Bronchial epithelial cell (primary cell): ENCODE data around the gene NT5M. TPM values are rescaled to one million over a fixed set of nuclear protein-coding genes. Genes with fewer than 3 reads are reported as not detected.

Experiments used
- DNase-seq: peaks from one replicate; pipeline ENCODE4 v3.0.0-alpha.2; 2010; ENCODE audit warnings: low read depth
- FAIRE-seq: peaks from 2 replicates; lab custom pipeline; 2011; peaks lifted over from hg19 to GRCh38; lab: Jason Lieb, UNC
- H3K27me3 ChIP-seq: 2 replicates; pipeline ENCODE4 v1.5.1; 2011; ENCODE audit warnings: low read length; ENCODE audit not compliant: control insufficient read depth, insufficient read depth
- H3K36me3 ChIP-seq: 2 replicates; pipeline ENCODE4 v1.5.1; 2011; ENCODE audit warnings: low read length; ENCODE audit not compliant: control insufficient read depth, insufficient read depth
- H3K4me3 ChIP-seq: 2 replicates; pipeline ENCODE4 v1.5.1; 2011; ENCODE audit warnings: mild to moderate bottlenecking, low read depth, low read length, control low read depth
- total RNA-seq: library from RNA; depleted of rRNA; stranded (reverse); fragments of >200 nt; gene quantifications from 2 replicates; pipeline ENCODE4 v1.2.1, GENCODE V29; 2014
- TF ChIP-seq, protein P1 (sequence below): IDR thresholded peaks from 2 replicates; pipeline ENCODE4 v1.5.1; 2011; ENCODE audit warnings: mild to moderate bottlenecking, moderate library complexity, low read length, control low read depth, inconsistent platforms; ENCODE audit not compliant: insufficient read depth, severe bottlenecking

The NT5M gene
- total RNA-seq, 1 donor from 2014 or later: 0.79 TPM

DNA sequence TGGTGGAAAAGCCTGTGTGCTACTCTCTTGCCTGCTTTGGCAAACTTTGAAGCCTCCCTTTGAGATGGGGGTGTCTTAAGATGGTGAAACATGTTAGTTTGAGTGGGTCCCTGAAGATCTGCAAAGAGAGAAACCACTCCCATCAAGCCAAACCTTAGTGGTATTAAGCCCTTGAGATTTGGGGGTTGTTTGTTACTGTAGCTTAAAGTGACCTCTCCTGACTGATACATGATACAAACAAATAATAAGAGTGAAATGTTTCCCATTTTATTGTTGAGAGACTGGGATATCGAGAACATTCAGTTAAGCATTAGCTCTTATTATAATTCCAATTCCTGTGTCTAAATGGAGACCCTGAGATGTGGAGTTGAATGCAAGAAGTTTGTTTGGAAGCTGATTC lies 63.1 kb downstream of the NT5M start:
- TF ChIP-seq, protein P1, sequence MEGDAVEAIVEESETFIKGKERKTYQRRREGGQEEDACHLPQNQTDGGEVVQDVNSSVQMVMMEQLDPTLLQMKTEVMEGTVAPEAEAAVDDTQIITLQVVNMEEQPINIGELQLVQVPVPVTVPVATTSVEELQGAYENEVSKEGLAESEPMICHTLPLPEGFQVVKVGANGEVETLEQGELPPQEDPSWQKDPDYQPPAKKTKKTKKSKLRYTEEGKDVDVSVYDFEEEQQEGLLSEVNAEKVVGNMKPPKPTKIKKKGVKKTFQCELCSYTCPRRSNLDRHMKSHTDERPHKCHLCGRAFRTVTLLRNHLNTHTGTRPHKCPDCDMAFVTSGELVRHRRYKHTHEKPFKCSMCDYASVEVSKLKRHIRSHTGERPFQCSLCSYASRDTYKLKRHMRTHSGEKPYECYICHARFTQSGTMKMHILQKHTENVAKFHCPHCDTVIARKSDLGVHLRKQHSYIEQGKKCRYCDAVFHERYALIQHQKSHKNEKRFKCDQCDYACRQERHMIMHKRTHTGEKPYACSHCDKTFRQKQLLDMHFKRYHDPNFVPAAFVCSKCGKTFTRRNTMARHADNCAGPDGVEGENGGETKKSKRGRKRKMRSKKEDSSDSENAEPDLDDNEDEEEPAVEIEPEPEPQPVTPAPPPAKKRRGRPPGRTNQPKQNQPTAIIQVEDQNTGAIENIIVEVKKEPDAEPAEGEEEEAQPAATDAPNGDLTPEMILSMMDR: no peak
- peaks cover 8% of the 10 kb centered on the region for H3K27me3 ChIP-seq
- DNase-seq (no peak), FAIRE-seq (no peak)
- H3K36me3 ChIP-seq: no peaks in the 10 kb centered on the region
- no peak overlapping the region for H3K4me3 ChIP-seq

DNA sequence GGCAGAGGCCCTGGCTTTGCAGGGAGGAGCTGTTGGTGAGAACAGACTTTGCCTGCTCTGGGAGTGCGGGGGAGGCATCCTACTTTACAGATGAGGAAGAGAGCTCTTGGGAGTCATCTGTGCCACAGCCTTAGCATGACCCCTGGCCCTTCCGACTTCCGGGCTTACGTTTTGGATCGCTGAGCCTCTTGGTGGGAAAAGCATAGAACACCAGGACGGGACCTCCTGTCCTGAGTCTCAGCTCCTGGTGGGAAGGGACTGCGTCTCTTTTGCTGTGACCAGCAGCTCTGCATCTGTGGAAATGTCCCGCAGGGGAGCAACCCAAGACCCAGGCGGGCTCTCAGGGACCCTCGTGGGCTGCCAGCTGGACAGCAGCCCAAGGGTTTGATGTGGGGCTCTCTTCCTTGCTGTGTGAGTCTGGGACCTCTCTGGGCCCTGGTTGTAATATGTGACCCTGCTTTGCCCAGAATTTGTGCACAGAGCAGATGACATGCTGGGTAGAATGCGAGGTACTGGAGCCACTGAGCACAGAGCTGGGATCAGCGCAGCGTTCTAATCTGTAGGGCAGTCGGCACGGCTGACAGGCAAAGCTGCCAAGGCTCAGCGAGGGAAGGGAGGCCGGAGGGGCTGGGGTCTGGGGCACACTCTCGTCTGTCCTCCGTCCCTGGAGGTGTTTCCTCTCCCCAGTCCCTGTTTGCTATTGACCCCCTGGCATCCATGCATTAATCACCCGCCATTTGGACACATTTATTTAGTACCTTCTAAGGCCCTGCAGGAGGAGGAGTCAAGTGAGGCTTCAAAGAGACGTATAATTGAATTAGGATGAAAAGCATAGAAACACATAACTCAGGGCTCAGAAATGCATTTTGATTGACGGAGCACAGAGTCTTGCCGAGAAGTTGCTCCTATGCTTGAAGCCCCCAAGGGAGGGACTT lies 64.0 kb downstream of the NT5M start:
- Histone ChIP-seq H3K27me3 (peaks cover 8% of the 10 kb centered on the region), H3K36me3 (no peaks in the 10 kb centered on the region), H3K4me3 (no peak overlapping the region)
- FAIRE-seq (no peak), DNase-seq (no peak)
- TF ChIP-seq, protein P1: no peak

DNA sequence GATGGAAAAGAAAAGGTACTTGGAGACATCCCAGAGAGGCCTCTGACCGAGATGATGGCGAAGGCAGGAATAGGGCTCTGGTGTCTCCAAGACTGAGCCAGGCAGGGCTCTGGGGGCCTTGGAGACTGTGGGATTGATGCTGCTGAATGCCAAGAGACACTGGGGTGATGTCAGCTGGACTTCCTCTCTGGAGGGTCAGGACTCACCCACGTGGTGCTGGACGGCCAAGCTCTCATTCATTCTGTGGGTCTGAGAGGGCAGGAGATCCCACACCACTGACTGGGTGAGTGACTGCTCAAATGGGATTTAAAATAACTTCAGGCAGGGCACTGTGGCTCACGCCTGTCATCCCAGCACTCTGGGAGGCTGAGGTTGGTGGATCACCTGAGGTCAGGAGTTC lies 64.8 kb downstream of the NT5M start:
- TF ChIP-seq, protein P1: no peak
- no peak overlapping the region for H3K4me3 ChIP-seq
- no peak for DNase-seq
- peaks cover 8% of the 10 kb centered on the region for H3K27me3 ChIP-seq
- FAIRE-seq: no peak
- H3K36me3 ChIP-seq: no peaks in the 10 kb centered on the region

DNA sequence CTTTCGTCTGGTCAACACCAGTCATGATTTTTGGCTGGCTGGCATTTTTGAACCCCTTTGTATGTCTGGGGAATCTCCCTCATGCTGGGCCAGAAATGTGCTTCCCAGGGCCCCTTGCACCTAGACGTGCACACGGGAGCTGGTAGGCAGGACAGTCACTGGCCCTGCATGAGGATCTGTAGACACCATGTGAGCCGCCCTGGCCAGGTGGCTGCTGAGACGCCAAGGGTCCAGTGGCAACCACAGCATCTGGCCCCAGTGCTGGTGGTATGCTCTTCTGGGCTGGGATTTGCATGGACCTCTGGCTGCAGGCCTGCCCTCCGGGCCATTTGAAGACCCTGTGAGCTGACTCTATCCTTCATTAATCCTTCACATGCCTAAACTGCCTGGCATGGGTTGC lies 67.5 kb downstream of the NT5M start:
- FAIRE-seq (no peak), DNase-seq (no peak)
- Histone ChIP-seq H3K4me3 (no peak overlapping the region), H3K27me3 (peaks cover 8% of the 10 kb centered on the region), H3K36me3 (no peaks in the 10 kb centered on the region)
- TF ChIP-seq, protein P1: no peak

DNA sequence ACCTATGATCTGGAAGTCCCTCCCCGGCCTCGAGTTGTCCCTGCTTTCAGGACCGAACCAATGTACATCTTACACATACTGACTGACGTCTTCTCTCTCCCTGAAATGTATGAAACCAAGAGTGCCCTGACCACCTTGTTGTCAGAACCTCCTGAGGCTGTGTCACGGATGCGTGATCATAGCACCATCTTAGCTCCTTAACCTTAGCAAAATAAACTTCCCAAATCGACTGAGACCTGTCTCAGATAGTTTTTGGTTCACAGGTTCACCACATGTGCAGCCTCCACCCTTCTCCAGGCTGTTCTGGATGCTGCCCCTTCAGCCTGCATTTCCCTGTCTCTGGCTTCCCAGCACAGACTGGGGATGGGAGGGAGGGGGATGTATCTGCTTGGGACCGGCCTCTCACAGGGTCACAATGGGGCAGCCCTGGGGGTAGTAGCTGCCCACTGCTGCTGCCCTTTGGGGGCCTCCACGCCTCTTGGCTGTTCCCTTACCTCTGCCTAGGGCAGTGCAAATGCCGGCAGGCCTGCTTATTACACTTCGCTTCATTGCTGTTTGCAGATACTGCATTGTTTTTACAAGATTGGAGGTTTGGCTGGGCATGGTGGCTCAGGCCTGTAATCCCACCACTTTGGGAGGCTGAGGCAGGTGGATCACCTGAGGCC lies 69.8 kb downstream of the NT5M start:
- Histone ChIP-seq H3K27me3 (peaks cover 10% of the 10 kb centered on the region), H3K36me3 (no peaks in the 10 kb centered on the region)
- FAIRE-seq: no peak

More for the DNA sequence above, 69.8 kb downstream of the NT5M start:
- no peak overlapping the region for H3K4me3 ChIP-seq
- DNase-seq: no peak
- TF ChIP-seq, protein P1: no peak
